T-helper 1 cell treated with Interleukin-12 subunit alpha and Interleukin-12 subunit beta and Interleukin-4 antibody, amounts not matched to agents 30 ng/mL and 1 ng/mL, for 36 hours (primary cell): ENCODE data around the gene AAR2. TPM values are rescaled to one million over a fixed set of nuclear protein-coding genes. Genes with fewer than 3 reads are reported as not detected.

Source experiments
- intact Hi-C: fragments of 100-400 bp; cut with micrococcal nuclease; formaldehyde crosslinking; loops from one replicate; pipeline ENCODE4 v1.15.1; 2024
- total RNA-seq: library from RNA; stranded (reverse); gene quantifications from 2 replicates; pipeline ENCODE4 v1.2.3, GENCODE V29; 2022

The AAR2 gene
- total RNA-seq, 1 donor from 2014 or later, result 29.1 TPM

GRCh38 chr20:36275441-36276189 is 39.3 kb downstream of the AAR2 start:
- intact Hi-C loops, result no loop called here

GRCh38 chr20:36277546-36277945 is 41.3 kb downstream of the AAR2 start:
- intact Hi-C loops, result no loop called here

- intact Hi-C loops, result no loop called here
Observed at GRCh38 chr20:36279362-36279761, 43.1 kb downstream of the AAR2 start.

GRCh38 chr20:36279776-36280175 is 43.5 kb downstream of the AAR2 start:
- intact Hi-C loops, result no loop called here

GRCh38 chr20:36281785-36282380 is 45.6 kb downstream of the AAR2 start:
- intact Hi-C loops, result no loop called here

GRCh38 chr20:36284751-36285150 is 48.5 kb downstream of the AAR2 start:
- intact Hi-C loops, result no loop called here

GRCh38 chr20:36285746-36286447 is 49.6 kb downstream of the AAR2 start:
- intact Hi-C loops, result no loop called here

GRCh38 chr20:36297656-36298055 is 61.4 kb downstream of the AAR2 start:
- intact Hi-C loops, result no loop called here

GRCh38 chr20:36298061-36298460 is 61.8 kb downstream of the AAR2 start:
- intact Hi-C loops, result no loop called here

GRCh38 chr20:36298795-36299339 is 62.6 kb downstream of the AAR2 start:
- intact Hi-C loops, result no loop called here

GRCh38 chr20:36299459-36299858 is 63.2 kb downstream of the AAR2 start:
- intact Hi-C loops, result no loop called here

GRCh38 chr20:36301359-36302119 is 65.3 kb downstream of the AAR2 start:
- intact Hi-C loops, result no loop called here

- intact Hi-C loops, result no loop called here
Observed at GRCh38 chr20:36303020-36303595, 66.8 kb downstream of the AAR2 start.

- intact Hi-C loops, result no loop called here
Observed at GRCh38 chr20:36303831-36304230, 67.6 kb downstream of the AAR2 start.

- intact Hi-C loops, result no loop called here
Observed at GRCh38 chr20:36304786-36305495, 68.7 kb downstream of the AAR2 start.

- intact Hi-C loops, result no loop called here
Observed at GRCh38 chr20:36305602-36306551, 69.6 kb downstream of the AAR2 start, which contains the start of gene DLGAP4. TSS of gene DLGAP4 (plus strand) at chr20:36306339. CDS start at chr20:36431718, 125,379 bp downstream.
